Measurements from ENCODE around the gene ME3.
A peak's percentile ranks its signal among the peaks of the same experiment; 100 is the strongest.

The ME3 gene

GRCh38 chr11:86696004-86696403 is 23.6 kb upstream of the ME3 start:
- no peak for DNase-seq (ENCODE audit: low read depth, low spot score)
- TF ChIP-seq CTCF (IDR thresholded peaks at IDR 0.05; ENCODE audit: insufficient read depth, low read length, missing control alignments): no peak
- no peak overlapping the region for H3K4me3 ChIP-seq (ENCODE audit: low read depth, low read length)
- CTCF ChIA-PET: interaction anchor here (0.6 to 1.8 kb wide), 5 partner anchors 10 to 240 kb away, joined by 3 to 7 read pairs (median 3); no protein-coding TSS in a partner anchor
- POLR2A ChIA-PET: interaction anchor here (0.6 to 1.5 kb wide), 5 partner anchors 40 to 212 kb away, joined by 3 to 6 read pairs (median 3); no protein-coding TSS in a partner anchor

DNA sequence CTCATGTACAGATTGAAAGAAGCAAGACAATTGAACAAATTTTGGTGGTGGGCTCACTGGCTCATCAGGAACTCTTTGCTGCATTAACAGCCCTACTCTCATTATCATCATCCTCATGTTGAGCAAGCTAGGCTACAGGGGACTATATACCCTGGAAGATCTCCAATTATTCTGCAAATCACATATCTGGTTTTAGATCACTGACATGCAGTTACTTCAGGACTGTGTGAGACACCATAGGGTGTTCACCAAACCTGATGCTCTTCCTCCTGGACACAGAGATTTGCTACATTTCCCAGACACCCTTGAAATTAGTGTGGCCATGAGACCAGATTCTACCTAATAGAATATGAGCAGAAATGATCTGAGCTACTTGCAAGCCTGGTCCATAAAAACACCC is 23.0 kb upstream of the ME3 start:
- no peak overlapping the region for H3K4me3 ChIP-seq (ENCODE audit: low read depth, low read length)
- TF ChIP-seq CTCF (IDR thresholded peaks at IDR 0.05; ENCODE audit: insufficient read depth, low read length, missing control alignments): no peak
- ChIA-PET POLR2A (interaction anchor here (0.6 to 1.5 kb wide), 5 partner anchors 41 to 211 kb away, joined by 3 to 6 read pairs (median 3); no protein-coding TSS in a partner anchor), CTCF (interaction anchor here (0.6 to 1.8 kb wide), 4 partner anchors 14 to 239 kb away, joined by 3 to 7 read pairs (median 3); no protein-coding TSS in a partner anchor)
- DNase-seq (ENCODE audit: low read depth, low spot score): no peak

DNA sequence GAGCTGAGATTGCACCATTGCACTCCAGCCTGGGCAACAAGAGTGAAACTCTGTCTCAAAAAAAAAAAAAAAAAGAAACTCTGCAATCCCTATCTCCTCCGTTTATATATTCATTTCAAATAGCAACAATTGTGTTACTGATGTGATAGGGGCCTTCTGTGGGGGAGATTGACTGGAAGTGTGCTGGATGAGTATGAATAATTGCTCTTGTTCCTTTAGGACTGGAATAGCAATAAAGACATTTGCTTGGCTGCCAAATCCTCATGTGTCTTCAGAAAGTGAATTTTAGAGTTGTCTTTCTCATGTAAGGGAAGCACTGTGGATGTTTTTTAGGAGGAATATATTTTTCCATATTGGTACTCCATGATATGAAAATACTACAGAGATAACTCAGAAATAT is 21.1 kb upstream of the ME3 start:
- no peak for TF ChIP-seq CTCF (IDR thresholded peaks at IDR 0.05; ENCODE audit: insufficient read depth, low read length, missing control alignments)
- H3K4me3 ChIP-seq (ENCODE audit: low read depth, low read length): no peak overlapping the region
- POLR2A ChIA-PET: interaction anchor here (0.9 kb wide), 1 partner anchor 209 kb away, joined by 3 read pairs; no protein-coding TSS in a partner anchor
- CTCF ChIA-PET: interaction anchor here (0.7 to 1.5 kb wide), 2 partner anchors 12 to 100 kb away, joined by 3 to 5 read pairs; no protein-coding TSS in a partner anchor
- no peak for DNase-seq (ENCODE audit: low read depth, low spot score)

DNA sequence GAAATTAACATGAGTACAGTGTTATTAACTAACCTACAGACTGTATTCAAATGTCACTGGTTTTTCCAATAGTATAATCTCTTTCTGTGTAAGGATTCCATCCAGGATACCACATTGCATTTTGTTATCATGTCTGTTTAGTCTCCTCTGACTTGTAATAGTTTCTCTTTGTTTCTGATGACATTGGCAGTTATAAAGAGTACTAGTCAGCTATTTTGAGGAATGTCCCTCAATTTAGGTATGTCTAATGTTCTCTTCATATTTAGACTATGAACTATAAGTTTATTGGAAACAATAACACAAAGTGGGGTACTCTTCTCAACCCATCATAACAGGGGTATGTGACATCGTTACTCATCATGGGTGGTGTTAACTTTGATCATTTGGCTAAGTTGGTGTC is 20.3 kb upstream of the ME3 start:
- TF ChIP-seq CTCF (IDR thresholded peaks at IDR 0.05; ENCODE audit: insufficient read depth, low read length, missing control alignments): no peak
- CTCF ChIA-PET: interaction anchor here (0.7 to 2.2 kb wide), 6 partner anchors 10 to 237 kb away, joined by 3 to 6 read pairs (median 4); no protein-coding TSS in a partner anchor
- POLR2A ChIA-PET: interaction anchor here (0.7 kb wide), 1 partner anchor 55 kb away, joined by 3 read pairs; no protein-coding TSS in a partner anchor

DNA sequence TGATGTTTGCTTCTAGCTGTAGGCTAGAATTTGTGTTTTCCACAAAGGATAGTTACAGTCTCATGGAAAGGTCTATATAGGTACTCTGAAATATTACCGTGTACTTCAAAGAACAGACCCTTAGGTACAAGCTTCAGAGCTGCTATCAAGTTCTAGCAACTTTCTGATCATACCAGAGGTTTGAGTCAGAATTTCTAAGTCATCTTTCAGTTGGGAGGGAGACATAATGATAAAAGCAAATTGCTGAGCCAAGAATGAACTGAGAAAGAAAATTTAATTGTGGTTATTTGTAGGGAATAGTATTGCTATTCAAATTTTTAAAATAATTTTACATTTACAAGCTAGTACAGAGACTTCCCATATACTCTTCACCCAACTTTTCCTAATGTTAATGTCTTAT is 19.9 kb upstream of the ME3 start:
- POLR2A ChIA-PET: interaction anchor here (0.6 to 0.7 kb wide), 2 partner anchors 55 to 109 kb away, joined by 3 read pairs; no protein-coding TSS in a partner anchor
- no peak for TF ChIP-seq CTCF (IDR thresholded peaks at IDR 0.05; ENCODE audit: insufficient read depth, low read length, missing control alignments)
- CTCF ChIA-PET: interaction anchor here (1.1 to 2.2 kb wide), 6 partner anchors 9 to 236 kb away, joined by 4 to 6 read pairs (median 4); no protein-coding TSS in a partner anchor
- H3K4me3 ChIP-seq (ENCODE audit: low read depth, low read length): no peak overlapping the region
- no peak for DNase-seq (ENCODE audit: low read depth, low spot score)

More for the DNA sequence above, 20.3 kb upstream of the ME3 start:
- no peak for DNase-seq (ENCODE audit: low read depth, low spot score)
- no peak overlapping the region for H3K4me3 ChIP-seq (ENCODE audit: low read depth, low read length)

DNA sequence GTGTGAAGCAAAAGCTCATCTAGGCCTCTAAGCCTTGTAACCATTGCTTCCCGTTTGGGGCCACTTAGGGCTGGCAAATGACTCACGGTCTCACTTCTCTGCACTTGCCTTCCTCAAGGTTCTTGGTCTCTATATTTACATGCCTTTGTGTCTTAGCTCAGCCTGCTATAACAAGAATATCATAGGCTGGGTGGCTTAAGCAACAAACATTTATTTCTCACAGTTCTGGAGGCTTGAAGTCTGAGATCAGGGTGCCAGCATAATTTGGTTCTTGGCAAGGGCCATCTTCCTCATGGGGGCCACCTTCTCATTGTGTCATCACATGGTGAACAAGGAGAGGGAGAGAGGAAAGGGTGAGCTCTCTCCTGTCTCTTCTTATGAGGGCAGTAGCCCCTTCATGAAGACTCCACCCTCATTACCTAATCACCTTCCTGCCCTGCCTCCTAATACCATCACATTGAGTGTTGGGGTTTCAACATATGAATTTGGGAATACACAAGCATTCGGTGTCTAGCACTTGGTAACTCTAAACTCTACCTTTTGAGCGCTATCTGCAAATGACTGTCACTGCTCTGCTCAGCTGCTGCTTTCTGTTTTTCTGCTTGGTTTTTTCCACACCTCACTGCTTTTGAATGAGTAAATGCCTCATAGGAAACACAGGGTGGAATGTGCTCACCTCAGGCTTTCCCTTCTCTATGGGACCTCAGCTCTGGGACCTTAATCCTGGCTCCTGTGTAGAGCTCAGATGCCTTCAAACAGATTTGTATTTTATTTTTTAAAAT is 16.2 kb upstream of the ME3 start:
- DNase-seq (ENCODE audit: low read depth, low spot score): peak; percentile 84
- CTCF ChIA-PET: interaction anchor here (1.2 to 1.5 kb wide), 4 partner anchors 18 to 111 kb away, joined by 3 to 5 read pairs (median 4); no protein-coding TSS in a partner anchor
- TF ChIP-seq CTCF (IDR thresholded peaks at IDR 0.05; ENCODE audit: insufficient read depth, low read length, missing control alignments): no peak
- no peak overlapping the region for H3K4me3 ChIP-seq (ENCODE audit: low read depth, low read length)
- POLR2A ChIA-PET: interaction anchor here (0.5 to 1.1 kb wide), 3 partner anchors 10 to 179 kb away, joined by 3 to 5 read pairs (median 3); no protein-coding TSS in a partner anchor

Measured in AG04449 (cell line).